HepG2 (cell line): Measurements from ENCODE around the gene TUBB3. TPM values are rescaled to one million over a fixed set of nuclear protein-coding genes. Genes with fewer than 3 reads are reported as not detected.

Experiments used
- BRCA1 ChIP-seq: sonication (generic); formaldehyde crosslinking; IDR thresholded peaks from 2 replicates; pipeline ENCODE4 v1.4.0; 2020; ENCODE audit warnings: missing genetic modification reagents
- FOXA1 ChIP-seq, 2 experiments: fragments of 450-650 bp in 1 of 2; sonication (generic) in 1 of 2; formaldehyde crosslinking in 1 of 2; IDR thresholded peaks; 2 replicates each; pipeline versions ENCODE4 v1.4.0 to v1.6.1; 2016 to 2020; ENCODE audit warnings: missing genetic modification reagents in 1 of 2
- GFI1 ChIP-seq: sonication (generic); formaldehyde crosslinking; IDR thresholded peaks from 2 replicates; pipeline ENCODE4 v1.5.0; 2020; ENCODE audit warnings: missing genetic modification reagents, mild to moderate bottlenecking, borderline replicate concordance
- HNRNPL ChIP-seq: fragments of 200-400 bp; formaldehyde crosslinking; IDR thresholded peaks from 2 replicates; pipeline ENCODE4 v1.6.1; 2017; ENCODE audit warnings: mild to moderate bottlenecking, low read depth, low read length
- MAF1 ChIP-seq: sonication (generic); formaldehyde crosslinking; IDR thresholded peaks from 2 replicates; pipeline ENCODE4 v1.5.0; 2020; ENCODE audit warnings: missing genetic modification reagents, borderline replicate concordance
- NAIF1 ChIP-seq: sonication (generic); formaldehyde crosslinking; IDR thresholded peaks from 2 replicates; pipeline ENCODE4 v1.5.0; 2020; ENCODE audit warnings: mild to moderate bottlenecking, missing genetic modification reagents, borderline replicate concordance
- POLR2G ChIP-seq: fragments of 200-400 bp; formaldehyde crosslinking; IDR thresholded peaks from 2 replicates; pipeline ENCODE4 v1.6.1; 2018; ENCODE audit warnings: mild to moderate bottlenecking, low read depth, low read length, moderate library complexity
- SAP130 ChIP-seq: IDR thresholded peaks from 2 replicates; pipeline ENCODE4 v1.6.1; 2016; ENCODE audit warnings: low read depth
- ZBTB26 ChIP-seq: IDR thresholded peaks from 2 replicates; pipeline ENCODE4 v1.6.1; 2016; ENCODE audit warnings: missing compliant biosample characterization, missing genetic modification reagents, borderline replicate concordance
- ZMAT3 ChIP-seq: sonication (generic); formaldehyde crosslinking; conservative IDR thresholded peaks from 2 replicates; pipeline ENCODE4 v1.7.0; 2021; ENCODE audit warnings: missing genetic modification reagents
- ZMYM2 ChIP-seq: sonication (generic); formaldehyde crosslinking; IDR thresholded peaks from 2 replicates; pipeline ENCODE4 v1.8.0; 2022; ENCODE audit warnings: mild to moderate bottlenecking, missing genetic modification reagents
- ZNF547 ChIP-seq: sonication (generic); formaldehyde crosslinking; IDR thresholded peaks from 2 replicates; pipeline ENCODE4 v1.5.1; 2020; ENCODE audit warnings: mild to moderate bottlenecking, missing genetic modification reagents
- ZNF550 ChIP-seq: sonication (generic); formaldehyde crosslinking; IDR thresholded peaks from 2 replicates; pipeline ENCODE4 v1.4.0; 2020; ENCODE audit warnings: mild to moderate bottlenecking, missing genetic modification reagents, borderline replicate concordance
- ZNF619 ChIP-seq: sonication (generic); formaldehyde crosslinking; IDR thresholded peaks from 2 replicates; pipeline ENCODE4 v1.4.0; 2020; ENCODE audit warnings: mild to moderate bottlenecking, missing genetic modification reagents
- ZNF768 ChIP-seq: sonication (generic); formaldehyde crosslinking; IDR thresholded peaks from 2 replicates; pipeline ENCODE4 v1.4.0; 2020; ENCODE audit warnings: missing genetic modification reagents
- polyA plus RNA-seq, 8 experiments: library from polyadenylated mRNA; depleted of rRNA in 3 of 8; stranded (reverse) in 7 of 8; unstranded in 1 of 8; fragments of >200 nt; fragmentation: Illumina TruSeq in 4 of 8; extraction: Trizol in 4 of 8; gene quantifications; 2 replicates each; pipeline versions ENCODE4 v1.2.1 to v1.2.3, GENCODE V29; 2011 to 2016; ENCODE audit warnings: low read depth in 4 of 8, missing spikeins in 1 of 8, mixed read lengths in 1 of 8; ENCODE audit not compliant: insufficient read depth in 1 of 8
- total RNA-seq, 5 experiments: library from RNA; depleted of rRNA; stranded (reverse); fragments of >200 nt; fragmentation: Illumina TruSeq; extraction: Trizol; gene quantifications; 2 replicates each; pipeline ENCODE4 v1.2.3, GENCODE V29; 2016; ENCODE audit warnings: low read depth in 1 of 5
- TF ChIP-seq, protein P1 (sequence below): IDR thresholded peaks from 2 replicates; pipeline ENCODE4 v1.6.1; 2016; ENCODE audit warnings: missing genetic modification reagents, missing compliant biosample characterization
- TF ChIP-seq, protein P2 (sequence below): sonication (generic); formaldehyde crosslinking; IDR thresholded peaks from 2 replicates; pipeline ENCODE4 v1.5.0; 2020; ENCODE audit warnings: mild to moderate bottlenecking, missing genetic modification reagents, borderline replicate concordance
- TF ChIP-seq, protein P3 (sequence below), 2 experiments: sonication (generic) in 1 of 2; formaldehyde crosslinking in 1 of 2; IDR thresholded peaks; 2 replicates each; pipeline versions ENCODE4 v1.4.0 to v1.6.1; 2016 to 2020; ENCODE audit warnings: borderline replicate concordance in 1 of 2, low read depth in 1 of 2, mild to moderate bottlenecking in 1 of 2, missing genetic modification reagents in 1 of 2

TUBB3 gene
- total and polyA plus RNA-seq, 2 of the 13 experiments (the other 11 are each of a cell fraction or from before 2014, with no cell fraction given): 110 to 185 TPM

GRCh38 chr16:89921702-89922476 lies 1.3 kb upstream of the TUBB3 start (continued):
- TF ChIP-seq SAP130 (CRISPR knock-in tag) (peak; percentile 94), FOXA1 (IDR thresholded peaks at IDR 0.05) (no peak), FOXA1 (CRISPR knock-in tag; IDR thresholded peaks at IDR 0.05) (peak; percentile 5; the same call in 1 of the 2 replicates), ZNF619 (CRISPR knock-in tag) (peak; percentile 81), ZMYM2 (CRISPR knock-in tag) (0 out of 2 replicates have a peak, but pooled peaks have one; percentile 53), ZMAT3 (peak; percentile 80; the same call in 1 of the 2 replicates), GFI1 (CRISPR knock-in tag) (peak; percentile 29), ZNF768 (CRISPR knock-in tag) (peak; percentile 64), HNRNPL (0 out of 2 replicates have a peak, but pooled peaks have one; percentile 20), ZNF550 (no peak), BRCA1 (CRISPR knock-in tag) (0 out of 2 replicates have a peak, but pooled peaks have one; percentile 57), ZNF547 (CRISPR knock-in tag) (no peak), MAF1 (CRISPR knock-in tag) (peak; percentile 48; the same call in 1 of the 2 replicates), POLR2G (peak; percentile 89), NAIF1 (no peak), ZBTB26 (peak; percentile 84; the same call in 1 of the 2 replicates)
- TF ChIP-seq, protein P1, sequence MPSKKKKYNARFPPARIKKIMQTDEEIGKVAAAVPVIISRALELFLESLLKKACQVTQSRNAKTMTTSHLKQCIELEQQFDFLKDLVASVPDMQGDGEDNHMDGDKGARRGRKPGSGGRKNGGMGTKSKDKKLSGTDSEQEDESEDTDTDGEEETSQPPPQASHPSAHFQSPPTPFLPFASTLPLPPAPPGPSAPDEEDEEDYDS (CRISPR knock-in tag): peak; percentile 91
- TF ChIP-seq, protein P2, sequence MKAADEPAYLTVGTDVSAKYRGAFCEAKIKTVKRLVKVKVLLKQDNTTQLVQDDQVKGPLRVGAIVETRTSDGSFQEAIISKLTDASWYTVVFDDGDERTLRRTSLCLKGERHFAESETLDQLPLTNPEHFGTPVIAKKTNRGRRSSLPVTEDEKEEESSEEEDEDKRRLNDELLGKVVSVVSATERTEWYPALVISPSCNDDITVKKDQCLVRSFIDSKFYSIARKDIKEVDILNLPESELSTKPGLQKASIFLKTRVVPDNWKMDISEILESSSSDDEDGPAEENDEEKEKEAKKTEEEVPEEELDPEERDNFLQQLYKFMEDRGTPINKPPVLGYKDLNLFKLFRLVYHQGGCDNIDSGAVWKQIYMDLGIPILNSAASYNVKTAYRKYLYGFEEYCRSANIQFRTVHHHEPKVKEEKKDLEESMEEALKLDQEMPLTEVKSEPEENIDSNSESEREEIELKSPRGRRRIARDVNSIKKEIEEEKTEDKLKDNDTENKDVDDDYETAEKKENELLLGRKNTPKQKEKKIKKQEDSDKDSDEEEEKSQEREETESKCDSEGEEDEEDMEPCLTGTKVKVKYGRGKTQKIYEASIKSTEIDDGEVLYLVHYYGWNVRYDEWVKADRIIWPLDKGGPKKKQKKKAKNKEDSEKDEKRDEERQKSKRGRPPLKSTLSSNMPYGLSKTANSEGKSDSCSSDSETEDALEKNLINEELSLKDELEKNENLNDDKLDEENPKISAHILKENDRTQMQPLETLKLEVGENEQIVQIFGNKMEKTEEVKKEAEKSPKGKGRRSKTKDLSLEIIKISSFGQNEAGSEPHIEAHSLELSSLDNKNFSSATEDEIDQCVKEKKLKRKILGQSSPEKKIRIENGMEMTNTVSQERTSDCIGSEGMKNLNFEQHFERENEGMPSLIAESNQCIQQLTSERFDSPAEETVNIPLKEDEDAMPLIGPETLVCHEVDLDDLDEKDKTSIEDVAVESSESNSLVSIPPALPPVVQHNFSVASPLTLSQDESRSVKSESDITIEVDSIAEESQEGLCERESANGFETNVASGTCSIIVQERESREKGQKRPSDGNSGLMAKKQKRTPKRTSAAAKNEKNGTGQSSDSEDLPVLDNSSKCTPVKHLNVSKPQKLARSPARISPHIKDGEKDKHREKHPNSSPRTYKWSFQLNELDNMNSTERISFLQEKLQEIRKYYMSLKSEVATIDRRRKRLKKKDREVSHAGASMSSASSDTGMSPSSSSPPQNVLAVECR (CRISPR knock-in tag): peak; percentile 81
- TF ChIP-seq, protein P3, sequence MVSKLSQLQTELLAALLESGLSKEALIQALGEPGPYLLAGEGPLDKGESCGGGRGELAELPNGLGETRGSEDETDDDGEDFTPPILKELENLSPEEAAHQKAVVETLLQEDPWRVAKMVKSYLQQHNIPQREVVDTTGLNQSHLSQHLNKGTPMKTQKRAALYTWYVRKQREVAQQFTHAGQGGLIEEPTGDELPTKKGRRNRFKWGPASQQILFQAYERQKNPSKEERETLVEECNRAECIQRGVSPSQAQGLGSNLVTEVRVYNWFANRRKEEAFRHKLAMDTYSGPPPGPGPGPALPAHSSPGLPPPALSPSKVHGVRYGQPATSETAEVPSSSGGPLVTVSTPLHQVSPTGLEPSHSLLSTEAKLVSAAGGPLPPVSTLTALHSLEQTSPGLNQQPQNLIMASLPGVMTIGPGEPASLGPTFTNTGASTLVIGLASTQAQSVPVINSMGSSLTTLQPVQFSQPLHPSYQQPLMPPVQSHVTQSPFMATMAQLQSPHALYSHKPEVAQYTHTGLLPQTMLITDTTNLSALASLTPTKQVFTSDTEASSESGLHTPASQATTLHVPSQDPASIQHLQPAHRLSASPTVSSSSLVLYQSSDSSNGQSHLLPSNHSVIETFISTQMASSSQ (IDR thresholded peaks at IDR 0.05; ENCODE audit: low read depth): 0 out of 2 replicates have a peak, but pooled peaks have one; percentile 13
- TF ChIP-seq, protein P3 (CRISPR knock-in tag; IDR thresholded peaks at IDR 0.05; ENCODE audit: borderline replicate concordance): no peak; the same call in 1 of the 2 replicates
